Vagina (tissue), 2 donors: ENCODE measurements around the gene NEB. TPM values are rescaled to one million over a fixed set of nuclear protein-coding genes. Genes with fewer than 3 reads are reported as not detected.
"Not testable (repeated sequence)": the region's sequence is repeated elsewhere in the genome, so short reads cannot be mapped to it uniquely, and the experiment has no call there.

Experiments used
- DNase-seq, 2 donors: peaks; one replicate each; pipeline ENCODE4 v3.0.0-alpha.2; 2017; ENCODE audit errors: extremely low spot score in 2 of 2
- H3K27ac ChIP-seq: fragments of 200-600 bp; sonication (generic); one replicate; pipeline ENCODE4 v1.5.1; 2019
- H3K27me3 ChIP-seq: fragments of 200-600 bp; sonication (generic); one replicate; pipeline ENCODE4 v1.5.1; 2019
- H3K36me3 ChIP-seq, 2 donors: fragments of 200-600 bp; sonication (generic); one replicate each; pipeline ENCODE4 v1.5.1; 2017 to 2019
- H3K4me1 ChIP-seq: fragments of 200-600 bp; sonication (generic); one replicate; pipeline ENCODE4 v1.5.1; 2019
- H3K4me3 ChIP-seq, 2 donors: fragments of 200-600 bp; sonication (generic); 1 replicate in 1 of 2; 2 replicates in 1 of 2; pipeline ENCODE4 v1.5.1; 2016 to 2019
- H3K9me3 ChIP-seq: fragments of 200-600 bp; sonication (generic); one replicate; pipeline ENCODE4 v1.5.1; 2019
- POLR2A ChIP-seq, 2 donors: fragments of 450-650 bp; IDR thresholded peaks; one replicate each; pipeline ENCODE4 v1.6.1; 2017; ENCODE audit warnings: antibody characterized with exemption in 2 of 2, mild to moderate bottlenecking in 2 of 2, moderate library complexity in 2 of 2
- POLR2AphosphoS5 ChIP-seq, 2 donors: sonication (generic); formaldehyde crosslinking; IDR thresholded peaks; one replicate each; pipeline ENCODE4 v1.9.0; 2017; ENCODE audit warnings: antibody characterized with exemption in 2 of 2, mild to moderate bottlenecking in 2 of 2, low read depth in 1 of 2; ENCODE audit not compliant: insufficient read depth in 1 of 2
- intact Hi-C: fragments of 100-400 bp; cut with DNase I; formaldehyde crosslinking; loops from one replicate; pipeline ENCODE4 v1.15.1; 2023
- total RNA-seq: library from RNA; depleted of rRNA; stranded (reverse); fragments of >200 nt; gene quantifications from one replicate; pipeline ENCODE4 v1.2.3, GENCODE V29; 2016
- TF ChIP-seq, protein P1 (sequence below), 3 experiments: fragments of 450-650 bp in 2 of 3; fragments of 200-600 bp in 1 of 3; sonication (generic) in 1 of 3; IDR thresholded peaks; one replicate each; pipeline ENCODE4 v1.5.1; 2017 to 2019; ENCODE audit warnings: antibody characterized with exemption in 3 of 3, mild to moderate bottlenecking in 2 of 3, moderate library complexity in 2 of 3

The NEB gene
- total RNA-seq, 1 donor from 2014 or later: 0.98 TPM

- Histone ChIP-seq H3K27ac (no peak overlapping the region), H3K4me3 (no peak overlapping the region), H3K9me3 (no peaks in the 10 kb centered on the region), H3K36me3 (no peaks in the 10 kb centered on the region), H3K4me1 (no peaks in the 10 kb centered on the region), H3K27me3 (no peaks in the 10 kb centered on the region)
- no peak for DNase-seq
- TF ChIP-seq, protein P1, sequence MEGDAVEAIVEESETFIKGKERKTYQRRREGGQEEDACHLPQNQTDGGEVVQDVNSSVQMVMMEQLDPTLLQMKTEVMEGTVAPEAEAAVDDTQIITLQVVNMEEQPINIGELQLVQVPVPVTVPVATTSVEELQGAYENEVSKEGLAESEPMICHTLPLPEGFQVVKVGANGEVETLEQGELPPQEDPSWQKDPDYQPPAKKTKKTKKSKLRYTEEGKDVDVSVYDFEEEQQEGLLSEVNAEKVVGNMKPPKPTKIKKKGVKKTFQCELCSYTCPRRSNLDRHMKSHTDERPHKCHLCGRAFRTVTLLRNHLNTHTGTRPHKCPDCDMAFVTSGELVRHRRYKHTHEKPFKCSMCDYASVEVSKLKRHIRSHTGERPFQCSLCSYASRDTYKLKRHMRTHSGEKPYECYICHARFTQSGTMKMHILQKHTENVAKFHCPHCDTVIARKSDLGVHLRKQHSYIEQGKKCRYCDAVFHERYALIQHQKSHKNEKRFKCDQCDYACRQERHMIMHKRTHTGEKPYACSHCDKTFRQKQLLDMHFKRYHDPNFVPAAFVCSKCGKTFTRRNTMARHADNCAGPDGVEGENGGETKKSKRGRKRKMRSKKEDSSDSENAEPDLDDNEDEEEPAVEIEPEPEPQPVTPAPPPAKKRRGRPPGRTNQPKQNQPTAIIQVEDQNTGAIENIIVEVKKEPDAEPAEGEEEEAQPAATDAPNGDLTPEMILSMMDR (IDR thresholded peaks at IDR 0.05): no peak
- TF ChIP-seq POLR2A (IDR thresholded peaks at IDR 0.05) (no peak), POLR2AphosphoS5 (IDR thresholded peaks at IDR 0.05; ENCODE audit: insufficient read depth in 1 of 2, low read depth in 1 of 2) (no peak)
- intact Hi-C loops: no loop called here
Measured at GRCh38 chr2:151708788-151709187, 25.5 kb downstream of the NEB start.

- no peaks in the 10 kb centered on the region for H3K9me3 ChIP-seq
- TF ChIP-seq POLR2AphosphoS5 (IDR thresholded peaks at IDR 0.05; ENCODE audit: insufficient read depth in 1 of 2, low read depth in 1 of 2) (no peak), POLR2A (IDR thresholded peaks at IDR 0.05) (no peak)
- TF ChIP-seq, protein P1 (IDR thresholded peaks at IDR 0.05): no peak
Measured at GRCh38 chr2:151707857-151708256, 26.4 kb downstream of the NEB start.

DNA sequence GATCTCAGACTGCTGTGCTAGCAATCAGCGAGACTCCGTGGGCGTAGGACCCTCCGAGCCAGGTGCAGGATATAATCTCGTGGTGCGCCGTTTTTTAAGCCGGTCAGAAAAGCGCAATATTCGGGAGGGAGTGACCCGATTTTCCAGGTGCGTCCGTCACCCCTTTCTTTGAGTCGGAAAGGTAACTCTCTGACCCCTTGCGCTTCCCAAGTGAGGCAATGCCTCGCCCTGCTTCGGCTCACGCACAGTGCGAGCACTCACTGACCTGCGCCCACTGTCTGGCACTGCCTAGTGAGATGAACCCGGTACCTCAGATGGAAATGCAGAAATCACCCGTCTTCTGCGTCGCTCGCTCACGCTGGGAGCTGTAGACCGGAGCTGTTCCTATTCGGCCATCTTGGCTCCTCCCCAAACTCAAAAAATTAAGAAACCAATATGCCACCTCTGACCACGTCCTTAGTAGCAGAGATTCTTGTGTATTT is 29.8 kb downstream of the NEB start:
- H3K4me3 ChIP-seq, H3K9me3 ChIP-seq, H3K4me1 ChIP-seq, intact Hi-C loops, H3K27ac ChIP-seq, DNase-seq, H3K36me3 ChIP-seq, H3K27me3 ChIP-seq: not testable (repeated sequence)

More at GRCh38 chr2:151707857-151708256, 26.4 kb downstream of the NEB start:
- Histone ChIP-seq H3K27me3 (no peaks in the 10 kb centered on the region), H3K27ac (no peak overlapping the region), H3K4me3 (no peak overlapping the region), H3K4me1 (no peaks in the 10 kb centered on the region), H3K36me3 (no peaks in the 10 kb centered on the region)
- intact Hi-C loops: no loop called here
- DNase-seq: no peak

GRCh38 chr2:151698134-151698533 is 36.1 kb downstream of the NEB start:
- H3K36me3 ChIP-seq, H3K4me1 ChIP-seq, H3K27ac ChIP-seq, H3K9me3 ChIP-seq, H3K4me3 ChIP-seq, H3K27me3 ChIP-seq, DNase-seq, intact Hi-C loops: not testable (repeated sequence)

GRCh38 chr2:151695778-151696177 is 38.5 kb downstream of the NEB start:
- TF ChIP-seq POLR2A (IDR thresholded peaks at IDR 0.05) (no peak), POLR2AphosphoS5 (IDR thresholded peaks at IDR 0.05; ENCODE audit: insufficient read depth in 1 of 2, low read depth in 1 of 2) (no peak)
- TF ChIP-seq, protein P1 (IDR thresholded peaks at IDR 0.05): no peak
- Histone ChIP-seq H3K4me3 (no peak overlapping the region), H3K27ac (no peak overlapping the region), H3K36me3 (no peaks in the 10 kb centered on the region), H3K9me3 (no peaks in the 10 kb centered on the region), H3K27me3 (no peaks in the 10 kb centered on the region), H3K4me1 (no peaks in the 10 kb centered on the region)
- intact Hi-C loops: no loop called here
- DNase-seq: no peak

DNA sequence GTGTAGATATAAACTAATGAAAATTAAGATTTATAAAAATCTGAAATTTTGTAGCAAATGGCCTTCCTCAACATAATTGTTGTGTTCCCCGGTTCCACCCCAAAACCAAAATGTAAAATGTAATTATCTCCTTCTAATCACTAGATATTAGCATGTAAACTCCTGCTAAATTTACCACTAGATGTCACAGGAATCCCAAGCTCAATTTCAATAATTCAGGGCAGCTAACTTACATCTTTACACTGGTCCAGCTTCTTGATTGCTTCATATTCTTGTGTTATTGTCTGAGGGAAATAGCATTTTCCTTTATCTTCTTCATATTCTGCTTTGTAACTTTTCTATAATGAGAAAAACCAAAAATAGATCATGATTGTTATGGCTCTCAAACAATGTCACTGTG is 42.6 kb downstream of the NEB start:
- Histone ChIP-seq H3K27me3 (no peaks in the 10 kb centered on the region), H3K4me3 (no peak overlapping the region), H3K27ac (no peak overlapping the region), H3K36me3 (no peaks in the 10 kb centered on the region), H3K4me1 (no peaks in the 10 kb centered on the region), H3K9me3 (no peaks in the 10 kb centered on the region)
- intact Hi-C loops: no loop called here
- no peak for DNase-seq
- TF ChIP-seq, protein P1 (IDR thresholded peaks at IDR 0.05): no peak
- TF ChIP-seq POLR2AphosphoS5 (IDR thresholded peaks at IDR 0.05; ENCODE audit: insufficient read depth in 1 of 2, low read depth in 1 of 2) (no peak), POLR2A (IDR thresholded peaks at IDR 0.05) (no peak)
